MM.1S (cell line): Measurements from ENCODE around the gene CD248.

Experiments
- CTCF ChIP-seq: fragments of 300-600 bp; sonication (generic); IDR thresholded peaks from 2 replicates; pipeline ENCODE4 v1.5.1; 2016; ENCODE audit warnings: antibody characterized with exemption, low read length, mixed read lengths
- EZH2 ChIP-seq: fragments of 300-600 bp; sonication (generic); optimal IDR thresholded peaks from 2 replicates; pipeline ENCODE3; 2017; ENCODE audit warnings: low read depth, mild to moderate bottlenecking, antibody characterized with exemption, low read length, mixed read lengths
- EZH2phosphoT487 ChIP-seq: fragments of 300-600 bp; sonication (generic); IDR thresholded peaks from 2 replicates; pipeline ENCODE4 v1.6.1; 2018; ENCODE audit warnings: antibody characterized with exemption, low read length

GRCh38 chr11:66334605-66335442 lies 18.0 kb upstream of the CD248 start:
- TF ChIP-seq CTCF (no peak), EZH2 (no peak), EZH2phosphoT487 (no peak)
